Breast epithelium (tissue), 4 donors: ENCODE data around the gene TRIM72. TPM values are rescaled to one million over a fixed set of nuclear protein-coding genes. Genes with fewer than 3 reads are reported as not detected.
"Not testable (repeated sequence)": the region's sequence is repeated elsewhere in the genome, so short reads cannot be mapped to it uniquely, and the experiment has no call there.

Experiments used
- DNase-seq, 2 donors: peaks; one replicate each; pipeline ENCODE4 v3.0.0-alpha.2; 2019; ENCODE audit warnings: low spot score in 2 of 2
- H3K27ac ChIP-seq, 2 donors: fragments of 200-600 bp; sonication (generic) in 1 of 2; one replicate each; pipeline ENCODE4 v1.5.1; 2016 to 2019; ENCODE audit warnings: mild to moderate bottlenecking in 1 of 2
- H3K27me3 ChIP-seq, 2 donors: fragments of 200-600 bp; sonication (generic) in 1 of 2; one replicate each; pipeline versions ENCODE4 v1.5.1 to v1.6.0; 2017 to 2019; ENCODE audit warnings: control low read depth in 1 of 2, mild to moderate bottlenecking in 1 of 2
- H3K36me3 ChIP-seq: fragments of 200-600 bp; one replicate; pipeline ENCODE4 v1.5.1; 2019
- H3K4me1 ChIP-seq, 2 donors: fragments of 200-600 bp; sonication (generic); one replicate each; pipeline ENCODE4 v1.5.1; 2016 to 2019; ENCODE audit warnings: control low read depth in 1 of 2
- H3K4me3 ChIP-seq, 3 donors: fragments of 200-600 bp; sonication (generic); 1 replicate in 2 of 3; 2 replicates in 1 of 3; pipeline ENCODE4 v1.5.1; 2016 to 2019; ENCODE audit warnings: mild to moderate bottlenecking in 3 of 3, moderate library complexity in 2 of 3
- H3K9me3 ChIP-seq, 2 donors: fragments of 200-600 bp; sonication (generic) in 1 of 2; one replicate each; pipeline ENCODE4 v1.5.1; 2016 to 2019; ENCODE audit warnings: control low read depth in 1 of 2
- CTCF ChIP-seq, 3 donors: fragments of 450-650 bp; IDR thresholded peaks; one replicate each; pipeline ENCODE4 v1.5.1; 2016 to 2017; ENCODE audit warnings: antibody characterized with exemption in 3 of 3, mild to moderate bottlenecking in 3 of 3, moderate library complexity in 3 of 3
- POLR2A ChIP-seq: fragments of 450-650 bp; IDR thresholded peaks from one replicate; pipeline ENCODE4 v1.6.1; 2016; ENCODE audit warnings: antibody characterized with exemption, mild to moderate bottlenecking, moderate library complexity
- POLR2AphosphoS5 ChIP-seq, 3 donors: sonication (generic); formaldehyde crosslinking; IDR thresholded peaks; one replicate each; pipeline ENCODE4 v1.6.1; 2017; ENCODE audit warnings: antibody characterized with exemption in 3 of 3
- intact Hi-C: fragments of 100-400 bp; cut with DNase I; formaldehyde crosslinking; loops from one replicate; pipeline ENCODE4 v1.15.1; 2023; ENCODE audit warnings: low total_unique reads
- total RNA-seq, 3 donors: library from RNA; depleted of rRNA; stranded (reverse); fragments of >200 nt; gene quantifications; one replicate each; pipeline ENCODE4 v1.1.0, GENCODE V29; 2016

Gene TRIM72
- total RNA-seq, 3 donors from 2014 or later: under 0.01 TPM; not detected in 1

DNA sequence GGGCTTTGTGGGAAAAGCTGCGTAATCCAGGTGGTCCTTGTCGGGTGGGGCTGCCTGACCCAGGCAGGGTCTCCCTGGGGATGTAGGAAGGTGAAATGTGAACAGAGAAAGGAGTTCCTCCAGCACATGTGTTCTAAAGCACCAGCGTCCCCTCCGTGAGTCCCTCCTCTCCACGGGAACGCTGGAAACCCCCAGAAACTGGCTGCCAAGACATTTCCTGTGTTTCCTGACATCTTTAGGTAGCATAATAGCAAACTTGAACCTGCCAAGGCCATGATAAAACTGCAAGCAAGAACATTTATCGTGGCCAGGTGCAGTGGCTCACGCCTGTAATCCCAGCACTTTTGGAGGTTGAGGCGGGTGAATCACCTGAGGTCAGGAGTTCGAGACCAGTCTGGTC, 15.6 kb downstream of the TRIM72 start:
- intact Hi-C loops: no loop called here
- Histone ChIP-seq H3K27me3 (no peaks in the 10 kb centered on the region), H3K36me3 (no peaks in the 10 kb centered on the region), H3K27ac (no peak overlapping the region), H3K4me1 (no peaks in the 10 kb centered on the region), H3K4me3 (no peak overlapping the region), H3K9me3 (no peaks in the 10 kb centered on the region)
- no peak for DNase-seq
- TF ChIP-seq POLR2AphosphoS5 (IDR thresholded peaks at IDR 0.05) (no peak), CTCF (IDR thresholded peaks at IDR 0.05) (no peak), POLR2A (no peak)

DNA sequence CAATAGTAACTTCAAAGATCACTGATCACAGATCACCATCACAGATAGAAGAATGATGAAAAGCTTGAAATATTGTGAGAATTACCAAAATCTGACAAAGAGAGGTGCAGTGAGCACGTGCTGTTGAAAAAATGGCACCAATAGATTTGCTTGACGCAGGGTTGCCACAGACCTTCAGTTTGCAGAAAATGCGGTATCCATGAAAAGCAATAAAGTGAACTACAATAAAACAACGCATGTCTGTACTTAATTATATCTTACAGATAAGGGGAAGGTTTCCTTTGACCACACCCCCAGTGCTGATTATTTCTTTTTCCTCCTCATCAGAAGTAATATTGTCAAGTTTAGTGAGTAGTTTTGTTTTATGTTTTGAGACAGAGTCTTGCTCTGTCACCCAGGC, 24.1 kb downstream of the TRIM72 start:
- Histone ChIP-seq H3K27ac (no peak overlapping the region), H3K36me3 (no peaks in the 10 kb centered on the region), H3K4me1 (no peaks in the 10 kb centered on the region), H3K9me3 (peaks cover 0 to 5% of the 10 kb centered on the region in 2 donors), H3K4me3 (no peak overlapping the region), H3K27me3 (no peaks in the 10 kb centered on the region)
- intact Hi-C loops: no loop called here
- TF ChIP-seq POLR2AphosphoS5 (IDR thresholded peaks at IDR 0.05) (no peak), POLR2A (no peak), CTCF (IDR thresholded peaks at IDR 0.05) (no peak)
- no peak for DNase-seq

GRCh38 chr16:31242206-31242605, 28.3 kb downstream of the TRIM72 start:
- H3K4me3 ChIP-seq: no peak overlapping the region
- no peak overlapping the region for H3K27ac ChIP-seq
- no peak for TF ChIP-seq POLR2A
- TF ChIP-seq POLR2AphosphoS5 (IDR thresholded peaks at IDR 0.05): no peak
- no peak for TF ChIP-seq CTCF (IDR thresholded peaks at IDR 0.05)
- intact Hi-C loops: no loop called here
- H3K27me3 ChIP-seq: no peaks in the 10 kb centered on the region
- H3K4me1 ChIP-seq: no peaks in the 10 kb centered on the region
- H3K36me3 ChIP-seq: no peaks in the 10 kb centered on the region
- no peaks in the 10 kb centered on the region for H3K9me3 ChIP-seq
- DNase-seq: peak in 1 of 2 donors; percentile 21

DNA sequence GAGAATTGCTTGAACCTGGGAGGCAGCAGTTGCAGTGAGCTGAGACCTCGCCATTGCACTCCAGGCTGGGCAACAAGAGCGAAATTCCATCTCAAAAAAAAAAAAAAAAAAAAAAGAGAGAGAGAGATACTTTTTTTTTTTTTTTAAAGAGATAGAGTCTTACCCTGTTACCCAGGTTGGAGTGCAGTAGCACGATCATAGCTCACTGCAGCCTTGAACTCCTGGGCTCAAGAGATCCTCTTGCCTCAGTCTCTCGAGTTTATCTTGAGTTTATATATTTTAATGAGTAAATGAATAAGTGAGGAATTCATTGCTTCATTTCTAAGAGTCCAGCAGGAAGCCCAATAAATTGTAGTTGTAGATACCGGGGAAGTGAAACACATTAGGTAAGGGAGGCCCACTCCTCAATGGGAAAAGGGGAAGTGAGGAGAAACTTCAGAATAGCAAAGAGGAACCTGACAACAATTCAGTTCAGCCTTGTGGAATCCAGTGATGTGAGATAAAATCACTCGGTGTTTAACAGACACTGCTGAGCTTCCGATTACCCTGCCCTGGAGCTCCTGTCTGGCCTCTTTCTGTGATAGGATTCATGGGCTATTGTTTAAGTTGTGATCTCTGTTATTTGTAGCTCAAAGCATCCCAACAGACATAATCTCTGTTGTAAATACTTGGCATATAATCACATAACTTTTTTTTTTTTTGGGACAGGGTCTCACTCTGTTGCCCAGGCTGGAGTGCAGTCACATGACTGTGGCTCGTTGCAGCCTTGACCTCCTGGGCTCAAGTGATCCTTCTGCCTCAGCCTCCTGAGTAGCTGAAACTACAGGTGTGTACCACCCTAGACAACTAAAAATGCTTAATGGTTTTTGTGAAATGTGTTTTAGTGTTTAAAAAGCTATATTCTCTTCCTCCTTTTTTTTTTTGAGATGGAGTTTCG, 30.1 kb downstream of the TRIM72 start:
- no peaks in the 10 kb centered on the region for H3K9me3 ChIP-seq
- no peaks in the 10 kb centered on the region for H3K27me3 ChIP-seq
- no peak for TF ChIP-seq POLR2AphosphoS5 (IDR thresholded peaks at IDR 0.05)
- TF ChIP-seq CTCF (IDR thresholded peaks at IDR 0.05): no peak
- no peak overlapping the region for H3K27ac ChIP-seq
- H3K4me3 ChIP-seq: no peak overlapping the region
- intact Hi-C loops: no loop called here
- no peaks in the 10 kb centered on the region for H3K36me3 ChIP-seq
- DNase-seq: no peak
- no peaks in the 10 kb centered on the region for H3K4me1 ChIP-seq

- H3K4me1 ChIP-seq, H3K27ac ChIP-seq, H3K4me3 ChIP-seq, DNase-seq, H3K9me3 ChIP-seq, intact Hi-C loops, H3K27me3 ChIP-seq, H3K36me3 ChIP-seq: not testable (repeated sequence)
These were observed 31.7 kb downstream of the TRIM72 start for GRCh38 chr16:31245598-31245997.
